LNCAP (cell line): ENCODE data around the gene ZNF365.

Experiments
- TF ChIP-seq, protein P1 (sequence below): fragments of 450-650 bp; IDR thresholded peaks from 2 replicates; pipeline ENCODE4 v1.5.1; 2017; ENCODE audit warnings: mild to moderate bottlenecking

The ZNF365 gene

DNA sequence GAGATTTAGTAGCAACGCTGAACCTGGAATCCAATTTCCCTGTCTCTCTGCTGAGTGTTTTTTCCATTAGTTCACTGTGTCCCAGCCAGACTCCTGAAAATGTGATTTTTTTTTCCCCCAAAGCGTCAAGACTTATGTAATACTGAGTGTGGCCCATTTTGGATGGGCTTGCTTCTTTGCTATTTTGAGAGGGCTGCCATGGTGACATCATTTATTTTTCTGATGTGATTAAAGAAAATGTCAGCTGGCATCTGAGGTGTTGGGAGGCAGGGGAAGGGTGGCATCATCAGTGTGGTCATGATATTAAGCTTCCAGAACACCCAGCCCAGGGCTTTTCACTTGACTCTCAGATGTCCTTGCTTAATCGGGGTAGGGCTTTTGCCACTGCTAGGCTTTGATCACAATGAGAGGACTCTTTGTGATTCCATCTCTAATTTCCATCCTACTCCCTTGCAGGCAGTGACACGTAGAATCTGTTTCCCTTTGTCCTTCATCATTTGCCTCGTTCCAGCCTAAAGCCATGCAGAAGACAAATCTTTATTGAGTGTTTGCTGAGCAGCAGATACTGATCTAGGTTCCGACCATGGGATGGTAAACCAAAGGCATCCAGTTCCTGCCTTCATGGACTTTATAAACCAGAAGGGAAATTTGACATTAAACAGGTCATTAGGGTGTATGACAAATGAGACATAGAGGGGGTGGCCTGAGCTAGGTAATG is 7.4 kb downstream of the ZNF365 start:
- TF ChIP-seq, protein P1, sequence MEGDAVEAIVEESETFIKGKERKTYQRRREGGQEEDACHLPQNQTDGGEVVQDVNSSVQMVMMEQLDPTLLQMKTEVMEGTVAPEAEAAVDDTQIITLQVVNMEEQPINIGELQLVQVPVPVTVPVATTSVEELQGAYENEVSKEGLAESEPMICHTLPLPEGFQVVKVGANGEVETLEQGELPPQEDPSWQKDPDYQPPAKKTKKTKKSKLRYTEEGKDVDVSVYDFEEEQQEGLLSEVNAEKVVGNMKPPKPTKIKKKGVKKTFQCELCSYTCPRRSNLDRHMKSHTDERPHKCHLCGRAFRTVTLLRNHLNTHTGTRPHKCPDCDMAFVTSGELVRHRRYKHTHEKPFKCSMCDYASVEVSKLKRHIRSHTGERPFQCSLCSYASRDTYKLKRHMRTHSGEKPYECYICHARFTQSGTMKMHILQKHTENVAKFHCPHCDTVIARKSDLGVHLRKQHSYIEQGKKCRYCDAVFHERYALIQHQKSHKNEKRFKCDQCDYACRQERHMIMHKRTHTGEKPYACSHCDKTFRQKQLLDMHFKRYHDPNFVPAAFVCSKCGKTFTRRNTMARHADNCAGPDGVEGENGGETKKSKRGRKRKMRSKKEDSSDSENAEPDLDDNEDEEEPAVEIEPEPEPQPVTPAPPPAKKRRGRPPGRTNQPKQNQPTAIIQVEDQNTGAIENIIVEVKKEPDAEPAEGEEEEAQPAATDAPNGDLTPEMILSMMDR, result no peak

DNA sequence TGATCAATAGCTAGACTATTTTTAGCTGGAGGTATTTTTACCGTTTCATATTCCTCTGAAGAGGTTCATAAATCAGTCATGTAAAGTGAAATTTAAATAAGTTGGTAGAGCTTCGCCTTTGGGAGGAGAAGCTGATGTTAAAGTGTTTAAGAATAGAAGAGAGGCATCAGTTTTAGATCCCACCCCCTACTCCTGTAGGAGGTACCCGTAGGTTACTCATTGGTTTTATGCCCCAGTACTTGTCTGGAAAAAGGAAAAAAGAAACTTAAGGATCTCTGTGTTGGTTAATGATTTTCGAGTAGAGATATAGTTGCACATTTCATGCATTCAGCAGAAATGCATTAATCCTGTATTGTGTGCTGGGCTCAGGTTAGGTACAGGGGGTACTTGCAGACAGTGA is 8.7 kb downstream of the ZNF365 start:
- TF ChIP-seq, protein P1, result no peak

DNA sequence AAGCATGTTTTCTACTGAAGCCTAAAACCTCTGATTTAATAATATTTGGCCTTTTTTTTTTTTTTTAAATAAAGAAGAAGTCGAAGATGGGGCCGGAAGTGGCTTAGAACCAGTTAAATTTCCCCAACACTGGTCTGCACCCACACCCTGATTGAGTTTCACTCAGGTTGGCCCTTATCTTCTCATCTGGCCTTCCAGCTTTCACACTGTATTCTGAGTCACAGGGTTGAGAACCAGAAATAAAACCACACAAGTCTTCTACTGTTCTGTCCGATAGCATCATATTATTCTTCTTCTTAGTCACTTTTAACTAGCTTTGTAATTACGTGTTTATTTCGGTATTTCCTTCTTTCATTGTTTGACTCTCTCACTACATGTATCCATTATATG is 9.9 kb downstream of the ZNF365 start:
- TF ChIP-seq, protein P1, result no peak

DNA sequence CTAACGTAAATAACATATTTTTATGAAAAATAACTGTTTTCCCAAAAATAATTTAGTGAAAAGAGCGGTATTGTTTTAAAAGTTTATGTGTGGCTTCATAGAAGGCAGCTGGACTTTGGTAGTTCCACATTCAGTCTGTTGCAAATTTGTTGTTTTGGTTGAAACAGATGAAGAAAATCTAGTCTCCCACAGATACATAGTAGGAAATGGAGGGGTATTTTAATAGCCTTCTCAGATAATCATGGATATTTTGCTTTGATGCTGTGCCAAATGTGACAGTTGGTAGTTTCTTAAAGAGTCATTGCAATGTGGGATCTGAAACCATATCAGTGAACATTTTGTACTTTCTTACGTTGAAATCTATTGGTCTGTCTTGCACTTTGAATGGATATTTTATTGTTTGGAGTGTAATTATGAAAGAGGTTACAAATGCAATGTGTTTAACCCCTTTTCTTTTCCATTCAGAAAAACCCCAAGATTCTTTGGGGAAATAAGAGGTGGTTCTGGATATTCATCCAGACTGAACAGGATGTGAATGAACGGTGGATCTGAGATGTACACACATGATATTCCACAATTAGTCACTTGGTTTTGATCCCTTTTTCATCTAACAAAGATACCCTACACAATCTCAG is 10.4 kb downstream of the ZNF365 start:
- TF ChIP-seq, protein P1, result no peak

DNA sequence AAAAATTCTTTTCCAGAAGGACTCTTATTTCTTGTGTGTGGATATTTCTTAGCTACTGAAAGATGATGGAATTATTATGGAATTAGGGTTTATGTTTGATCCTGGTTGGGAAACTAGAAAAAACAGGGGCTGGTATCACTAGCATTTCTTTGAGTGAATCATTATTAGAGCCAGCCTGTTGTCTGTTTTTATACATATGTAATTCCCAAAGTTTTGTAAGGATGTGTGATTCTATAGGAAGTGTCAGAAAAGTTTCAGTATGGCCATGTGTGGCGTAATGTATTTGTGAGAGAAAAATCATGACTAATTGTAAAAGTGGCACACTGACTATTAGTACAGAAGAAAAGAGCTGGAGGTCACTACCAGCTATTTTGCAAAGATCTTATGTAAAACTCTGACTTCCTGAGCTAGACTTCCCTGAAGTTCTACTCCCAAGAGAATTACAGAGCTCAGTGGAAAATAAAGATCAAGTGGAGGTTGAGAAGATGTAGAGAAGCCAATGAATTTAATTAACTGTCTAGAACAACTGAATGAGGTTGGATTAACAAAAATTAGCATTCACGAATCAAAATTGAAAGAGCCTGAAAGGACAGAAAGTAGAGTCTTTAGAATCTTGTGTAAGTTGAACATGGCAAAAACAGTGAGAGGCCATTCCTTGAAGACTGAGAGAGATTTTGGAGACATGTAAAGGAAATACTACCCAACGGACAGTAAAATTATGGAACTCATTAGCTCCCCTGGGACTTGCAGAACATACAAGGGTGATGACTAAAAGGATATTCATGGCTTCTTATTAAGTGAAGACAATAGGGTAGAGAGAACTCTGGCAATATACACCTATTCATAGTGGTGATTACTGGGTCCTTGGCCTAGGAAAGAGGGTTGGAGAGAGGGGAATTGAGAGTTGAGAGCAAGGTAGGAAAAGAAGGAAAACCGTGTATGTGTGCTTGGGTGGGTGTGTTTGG is 12.5 kb downstream of the ZNF365 start:
- TF ChIP-seq, protein P1, result no peak

DNA sequence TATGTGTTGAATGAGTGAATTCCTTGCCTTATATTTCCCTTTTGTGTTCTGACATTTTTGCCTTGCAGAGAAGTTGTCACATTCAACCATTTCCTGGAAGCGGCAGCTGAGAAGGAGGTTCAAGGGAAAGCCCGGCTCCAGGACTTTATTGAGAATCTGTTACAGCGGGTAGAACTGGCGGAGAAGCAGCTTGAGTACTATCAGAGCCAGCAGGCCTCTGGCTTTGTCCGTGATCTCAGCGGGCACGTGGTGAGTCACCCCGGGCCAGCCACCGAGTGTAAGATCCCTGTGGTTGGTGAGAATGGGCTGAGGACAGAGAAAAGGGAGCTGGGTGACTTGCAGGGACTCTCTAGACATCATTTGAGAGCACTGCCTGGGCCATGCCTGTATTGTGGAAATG is 14.2 kb downstream of the ZNF365 start:
- TF ChIP-seq, protein P1, result no peak

DNA sequence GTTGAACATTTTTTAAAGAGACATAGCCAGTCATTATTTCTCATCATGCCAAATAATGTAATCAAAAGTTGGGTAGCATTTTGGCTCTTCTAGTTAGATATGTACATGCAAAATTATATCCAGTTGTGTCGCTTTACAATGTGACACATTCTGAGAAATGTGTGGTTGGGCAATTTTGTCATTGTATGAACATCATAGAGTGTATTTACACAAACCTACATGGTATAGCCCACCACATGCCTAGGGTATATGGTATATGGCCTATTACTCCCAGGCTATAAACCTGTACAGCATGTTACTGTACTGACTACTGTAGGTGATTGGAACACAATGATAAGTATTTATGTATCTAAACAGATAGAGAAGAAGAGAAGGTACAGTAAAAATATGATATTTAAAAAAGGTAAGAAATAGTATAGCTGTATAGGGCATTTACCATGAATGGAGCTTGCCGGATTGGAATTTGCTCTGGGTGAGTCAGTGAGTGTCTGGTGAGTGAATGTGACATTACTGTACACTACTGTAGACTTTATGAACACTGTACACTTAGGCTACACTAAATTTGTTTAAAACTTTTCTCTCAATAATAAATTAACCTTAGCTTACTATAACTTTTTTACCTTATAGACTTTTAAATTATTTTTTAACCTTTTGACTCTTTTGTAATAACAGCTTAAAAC is 16.5 kb downstream of the ZNF365 start:
- TF ChIP-seq, protein P1, result no peak
